GM23338 (cell line): ENCODE measurements around the gene PHACTR1. TPM values are rescaled to one million over a fixed set of nuclear protein-coding genes. Genes with fewer than 3 reads are reported as not detected.

Experiments used
- ATAC-seq: fragments of 200-7000 bp; cut with Tn5 transposase; 3 replicates; pipeline ENCODE4 v1.9.1; 2020
- DNase-seq: peaks from one replicate; pipeline ENCODE4 v3.0.0-alpha.2; 2015; ENCODE audit warnings: low spot score
- H2AFZ ChIP-seq: fragments of 200-600 bp; sonication (generic); 2 replicates; pipeline ENCODE4 v1.8.0; 2016; ENCODE audit warnings: antibody characterized with exemption, mild to moderate bottlenecking, moderate library complexity
- H3F3A ChIP-seq: fragments of 200-600 bp; sonication (generic); replicated peaks from 2 replicates; pipeline ENCODE4 v1.8.0; 2017; ENCODE audit warnings: antibody characterized with exemption, mixed run types, low read depth
- H3K27ac ChIP-seq: fragments of 200-600 bp; sonication (generic); 2 replicates; pipeline ENCODE4 v1.6.1; 2016; ENCODE audit warnings: low read depth
- H3K27me3 ChIP-seq: fragments of 200-600 bp; sonication (generic); 2 replicates; pipeline ENCODE4 v1.8.0; 2016; ENCODE audit warnings: mild to moderate bottlenecking, mixed run types, moderate library complexity; ENCODE audit not compliant: insufficient read depth
- H3K36me3 ChIP-seq: fragments of 200-600 bp; sonication (generic); 2 replicates; pipeline ENCODE4 v1.8.0; 2016; ENCODE audit warnings: mild to moderate bottlenecking; ENCODE audit not compliant: insufficient read depth
- H3K4me1 ChIP-seq: fragments of 200-600 bp; sonication (generic); 2 replicates; pipeline ENCODE4 v1.8.0; 2016; ENCODE audit warnings: mild to moderate bottlenecking, moderate library complexity; ENCODE audit not compliant: insufficient read depth
- H3K4me2 ChIP-seq: fragments of 200-600 bp; sonication (generic); 2 replicates; pipeline ENCODE4 v1.7.1; 2017; ENCODE audit warnings: mixed run types
- H3K4me3 ChIP-seq: fragments of 200-600 bp; sonication (generic); 2 replicates; pipeline ENCODE4 v1.6.1; 2016; ENCODE audit warnings: mixed run types
- H3K79me2 ChIP-seq: fragments of 200-600 bp; sonication (generic); replicated peaks from 2 replicates; pipeline ENCODE4 v1.8.0; 2017; ENCODE audit warnings: mild to moderate bottlenecking; ENCODE audit not compliant: insufficient read depth
- H3K9me2 ChIP-seq: fragments of 200-600 bp; sonication (generic); 2 replicates; pipeline ENCODE4 v1.8.0; 2017; ENCODE audit not compliant: insufficient read depth
- H4K20me1 ChIP-seq: fragments of 200-600 bp; sonication (generic); replicated peaks from 2 replicates; pipeline ENCODE4 v1.8.0; 2017; ENCODE audit warnings: mild to moderate bottlenecking; ENCODE audit not compliant: insufficient read depth
- H3K27ac Mint-ChIP-seq: 2 replicates; pipeline ENCODE4 v1.8.0; 2020; ENCODE audit warnings: inconsistent platforms, mild to moderate bottlenecking, moderate library complexity, mixed read lengths
- H3K27me3 Mint-ChIP-seq: 3 replicates; pipeline ENCODE4 v1.8.0; 2022; ENCODE audit warnings: low read depth, mild to moderate bottlenecking, moderate library complexity, mixed read lengths, inconsistent platforms; ENCODE audit not compliant: insufficient read depth, poor library complexity
- H3K36me3 Mint-ChIP-seq: 3 replicates; pipeline ENCODE4 v1.8.0; 2021; ENCODE audit warnings: low read depth, mild to moderate bottlenecking, inconsistent platforms, moderate library complexity, mixed read lengths
- H3K4me1 Mint-ChIP-seq: 3 replicates; pipeline ENCODE4 v1.8.0; 2020; ENCODE audit warnings: mild to moderate bottlenecking, inconsistent platforms, mixed read lengths
- H3K4me3 Mint-ChIP-seq: 3 replicates; pipeline ENCODE4 v1.8.0; 2021; ENCODE audit warnings: moderate library complexity, mild to moderate bottlenecking, inconsistent platforms, mixed read lengths
- H3K9me3 Mint-ChIP-seq: 3 replicates; pipeline ENCODE4 v1.8.0; 2020; ENCODE audit warnings: moderate library complexity, mild to moderate bottlenecking, inconsistent platforms, mixed read lengths
- NANOG ChIP-seq: IDR thresholded peaks from 2 replicates; pipeline ENCODE4 v1.6.1; 2016; ENCODE audit warnings: antibody characterized with exemption, borderline replicate concordance
- ZNF331 ChIP-seq: fragments of 250-450 bp; sonication (Bioruptor Pico); IDR thresholded peaks from 2 replicates; pipeline ENCODE4 v1.5.0; 2020; ENCODE audit warnings: low read depth, mild to moderate bottlenecking, moderate library complexity
- polyA plus RNA-seq: library from polyadenylated mRNA; unstranded; fragments of >200 nt; fragmentation: Nextera tagmentation; extraction: Ambion mirVana; gene quantifications from 2 replicates; pipeline ENCODE4 v1.2.1, GENCODE V29; 2016
- total RNA-seq: library from RNA; depleted of rRNA; stranded (reverse); fragments of >200 nt; shearing (Covaris generic); gene quantifications from 2 replicates; pipeline ENCODE4 v1.2.3, GENCODE V29; 2014
- TF ChIP-seq, protein P1 (sequence below): fragments of 250-450 bp; sonication (Bioruptor Pico); IDR thresholded peaks from 2 replicates; pipeline ENCODE4 v1.5.0; 2020; ENCODE audit warnings: mild to moderate bottlenecking, moderate library complexity
- TF ChIP-seq, protein P2 (sequence below): IDR thresholded peaks from 2 replicates; pipeline ENCODE4 v1.6.1; 2016; ENCODE audit warnings: antibody characterized with exemption
- TF ChIP-seq, protein P3 (sequence below): IDR thresholded peaks from one replicate; pipeline ENCODE4 v1.6.1; 2018; ENCODE audit warnings: antibody characterized with exemption; ENCODE audit not compliant: unreplicated experiment

Gene PHACTR1
- total and polyA plus RNA-seq, 2 experiments from 2014 or later: 5.9 to 19.3 TPM

DNA sequence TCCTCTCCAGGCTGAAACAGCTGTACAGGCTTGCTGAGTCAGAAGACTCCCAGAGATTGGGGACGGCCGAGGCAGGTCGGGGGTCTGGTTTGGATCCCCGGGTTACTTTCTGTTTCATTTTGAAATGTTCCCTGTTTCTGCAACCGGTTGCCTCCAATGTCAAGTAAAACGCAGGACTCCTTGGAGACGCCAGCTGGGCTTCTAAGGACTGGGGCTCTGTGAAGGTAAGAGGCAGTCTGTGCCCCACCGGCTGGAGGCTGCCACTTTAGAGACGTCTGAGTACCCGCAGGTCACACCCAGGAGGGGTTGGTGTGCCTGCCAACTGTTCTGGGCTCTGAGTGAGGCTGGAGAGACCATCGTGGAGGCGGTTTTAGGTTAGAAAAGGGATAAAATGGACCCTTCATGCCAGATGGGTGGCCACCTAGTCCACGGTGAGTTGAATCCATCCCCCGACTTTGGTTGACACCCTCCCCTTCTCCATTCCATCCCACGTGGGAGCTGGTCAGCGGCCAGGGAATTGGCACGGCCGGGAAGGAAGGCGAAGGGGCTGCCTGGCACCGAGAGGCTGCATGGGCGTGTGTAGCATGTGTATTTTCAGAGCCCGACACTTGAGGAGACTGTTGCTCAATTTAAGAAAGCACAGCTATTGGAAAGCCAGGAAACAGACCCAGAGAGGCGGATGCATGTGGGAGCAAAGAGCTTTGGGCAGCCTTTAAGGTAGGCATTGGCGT is 240.9 kb downstream of the PHACTR1 start:
- H3K36me3 Mint-ChIP-seq: no peaks in the 10 kb centered on the region
- no peaks in the 10 kb centered on the region for H3K9me3 Mint-ChIP-seq

DNA sequence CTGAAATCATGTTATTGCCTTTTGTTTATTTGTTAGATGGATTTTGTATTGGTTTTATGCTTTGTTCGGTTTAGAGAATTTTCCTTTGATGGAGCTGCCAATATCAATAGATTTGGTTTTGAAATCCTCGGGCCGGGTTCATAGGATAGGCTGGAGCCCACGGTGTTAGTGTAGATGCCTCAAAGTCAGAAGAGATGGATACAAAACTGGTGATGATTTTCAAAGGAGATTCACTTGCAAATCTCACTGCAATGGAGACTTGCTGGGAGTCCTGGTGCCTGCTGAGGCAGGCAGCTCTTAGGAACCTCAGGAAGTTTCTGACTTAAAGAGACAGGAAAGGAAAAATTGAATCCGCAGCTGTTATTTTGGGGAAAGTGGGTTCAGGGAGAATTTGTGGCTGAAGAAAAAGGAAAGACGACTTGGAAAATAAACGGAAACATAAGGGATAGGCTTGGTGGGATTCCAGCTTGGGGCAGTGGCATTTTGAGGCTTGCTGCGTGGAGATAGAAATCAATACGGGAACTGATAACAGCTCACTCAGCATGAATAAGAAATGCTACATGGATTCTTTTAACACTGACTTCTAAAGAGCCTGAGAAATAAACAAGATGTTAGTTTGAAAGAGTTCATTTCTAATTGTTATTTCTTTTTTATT is 241.6 kb downstream of the PHACTR1 start:
- Histone ChIP-seq H3K9me2 (no peaks in the 10 kb centered on the region), H4K20me1 (0 out of 2 replicates have a peak, but pooled peaks cover 2% of the 10 kb centered on the region), H3K4me1 (peaks cover 30% of the 10 kb centered on the region), H3K27ac (no peak overlapping the region), H3K4me2 (peak overlapping the region; percentile 83), H3F3A (no peaks in the 10 kb centered on the region), H3K4me3 (peak overlapping the region; percentile 57), H3K27me3 (peaks cover 68% of the 10 kb centered on the region), H3K36me3 (no peaks in the 10 kb centered on the region), H2AFZ (no peak overlapping the region), H3K79me2 (no peaks in the 10 kb centered on the region)
- Mint-ChIP-seq H3K4me1 (peaks cover 37% of the 10 kb centered on the region), H3K9me3 (no peaks in the 10 kb centered on the region), H3K4me3 (peak overlapping the region; percentile 73), H3K36me3 (no peaks in the 10 kb centered on the region), H3K27ac (no peak overlapping the region), H3K27me3 (peaks cover 65% of the 10 kb centered on the region)
- peak; percentile 33 for DNase-seq
- ATAC-seq: peak; percentile 73
- no peak for TF ChIP-seq ZNF331
- TF ChIP-seq, protein P1, sequence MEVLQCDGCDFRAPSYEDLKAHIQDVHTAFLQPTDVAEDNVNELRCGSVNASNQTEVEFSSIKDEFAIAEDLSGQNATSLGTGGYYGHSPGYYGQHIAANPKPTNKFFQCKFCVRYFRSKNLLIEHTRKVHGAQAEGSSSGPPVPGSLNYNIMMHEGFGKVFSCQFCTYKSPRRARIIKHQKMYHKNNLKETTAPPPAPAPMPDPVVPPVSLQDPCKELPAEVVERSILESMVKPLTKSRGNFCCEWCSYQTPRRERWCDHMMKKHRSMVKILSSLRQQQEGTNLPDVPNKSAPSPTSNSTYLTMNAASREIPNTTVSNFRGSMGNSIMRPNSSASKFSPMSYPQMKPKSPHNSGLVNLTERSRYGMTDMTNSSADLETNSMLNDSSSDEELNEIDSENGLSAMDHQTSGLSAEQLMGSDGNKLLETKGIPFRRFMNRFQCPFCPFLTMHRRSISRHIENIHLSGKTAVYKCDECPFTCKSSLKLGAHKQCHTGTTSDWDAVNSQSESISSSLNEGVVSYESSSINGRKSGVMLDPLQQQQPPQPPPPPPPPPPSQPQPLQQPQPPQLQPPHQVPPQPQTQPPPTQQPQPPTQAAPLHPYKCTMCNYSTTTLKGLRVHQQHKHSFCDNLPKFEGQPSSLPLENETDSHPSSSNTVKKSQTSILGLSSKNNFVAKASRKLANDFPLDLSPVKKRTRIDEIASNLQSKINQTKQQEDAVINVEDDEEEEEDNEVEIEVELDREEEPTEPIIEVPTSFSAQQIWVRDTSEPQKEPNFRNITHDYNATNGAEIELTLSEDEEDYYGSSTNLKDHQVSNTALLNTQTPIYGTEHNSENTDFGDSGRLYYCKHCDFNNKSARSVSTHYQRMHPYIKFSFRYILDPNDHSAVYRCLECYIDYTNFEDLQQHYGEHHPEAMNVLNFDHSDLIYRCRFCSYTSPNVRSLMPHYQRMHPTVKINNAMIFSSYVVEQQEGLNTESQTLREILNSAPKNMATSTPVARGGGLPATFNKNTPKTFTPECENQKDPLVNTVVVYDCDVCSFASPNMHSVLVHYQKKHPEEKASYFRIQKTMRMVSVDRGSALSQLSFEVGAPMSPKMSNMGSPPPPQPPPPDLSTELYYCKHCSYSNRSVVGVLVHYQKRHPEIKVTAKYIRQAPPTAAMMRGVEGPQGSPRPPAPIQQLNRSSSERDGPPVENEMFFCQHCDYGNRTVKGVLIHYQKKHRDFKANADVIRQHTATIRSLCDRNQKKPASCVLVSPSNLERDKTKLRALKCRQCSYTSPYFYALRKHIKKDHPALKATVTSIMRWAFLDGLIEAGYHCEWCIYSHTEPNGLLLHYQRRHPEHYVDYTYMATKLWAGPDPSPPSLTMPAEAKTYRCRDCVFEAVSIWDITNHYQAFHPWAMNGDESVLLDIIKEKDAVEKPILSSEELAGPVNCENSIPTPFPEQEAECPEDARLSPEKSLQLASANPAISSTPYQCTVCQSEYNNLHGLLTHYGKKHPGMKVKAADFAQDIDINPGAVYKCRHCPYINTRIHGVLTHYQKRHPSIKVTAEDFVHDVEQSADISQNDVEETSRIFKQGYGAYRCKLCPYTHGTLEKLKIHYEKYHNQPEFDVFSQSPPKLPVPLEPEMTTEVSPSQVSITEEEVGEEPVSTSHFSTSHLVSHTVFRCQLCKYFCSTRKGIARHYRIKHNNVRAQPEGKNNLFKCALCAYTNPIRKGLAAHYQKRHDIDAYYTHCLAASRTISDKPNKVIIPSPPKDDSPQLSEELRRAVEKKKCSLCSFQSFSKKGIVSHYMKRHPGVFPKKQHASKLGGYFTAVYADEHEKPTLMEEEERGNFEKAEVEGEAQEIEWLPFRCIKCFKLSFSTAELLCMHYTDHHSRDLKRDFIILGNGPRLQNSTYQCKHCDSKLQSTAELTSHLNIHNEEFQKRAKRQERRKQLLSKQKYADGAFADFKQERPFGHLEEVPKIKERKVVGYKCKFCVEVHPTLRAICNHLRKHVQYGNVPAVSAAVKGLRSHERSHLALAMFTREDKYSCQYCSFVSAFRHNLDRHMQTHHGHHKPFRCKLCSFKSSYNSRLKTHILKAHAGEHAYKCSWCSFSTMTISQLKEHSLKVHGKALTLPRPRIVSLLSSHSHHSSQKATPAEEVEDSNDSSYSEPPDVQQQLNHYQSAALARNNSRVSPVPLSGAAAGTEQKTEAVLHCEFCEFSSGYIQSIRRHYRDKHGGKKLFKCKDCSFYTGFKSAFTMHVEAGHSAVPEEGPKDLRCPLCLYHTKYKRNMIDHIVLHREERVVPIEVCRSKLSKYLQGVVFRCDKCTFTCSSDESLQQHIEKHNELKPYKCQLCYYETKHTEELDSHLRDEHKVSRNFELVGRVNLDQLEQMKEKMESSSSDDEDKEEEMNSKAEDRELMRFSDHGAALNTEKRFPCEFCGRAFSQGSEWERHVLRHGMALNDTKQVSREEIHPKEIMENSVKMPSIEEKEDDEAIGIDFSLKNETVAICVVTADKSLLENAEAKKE (CRISPR knock-in tag): peak; percentile 48; the same call in 1 of the 2 replicates
- peak; percentile 31; the same call in 1 of the 2 replicates for TF ChIP-seq NANOG

More for the DNA sequence above, 240.9 kb downstream of the PHACTR1 start:
- peak overlapping the region; percentile 57 for H3K4me3 ChIP-seq
- H3K27ac Mint-ChIP-seq: no peak overlapping the region
- peak overlapping the region; percentile 83 for H3K4me2 ChIP-seq
- TF ChIP-seq, protein P2, sequence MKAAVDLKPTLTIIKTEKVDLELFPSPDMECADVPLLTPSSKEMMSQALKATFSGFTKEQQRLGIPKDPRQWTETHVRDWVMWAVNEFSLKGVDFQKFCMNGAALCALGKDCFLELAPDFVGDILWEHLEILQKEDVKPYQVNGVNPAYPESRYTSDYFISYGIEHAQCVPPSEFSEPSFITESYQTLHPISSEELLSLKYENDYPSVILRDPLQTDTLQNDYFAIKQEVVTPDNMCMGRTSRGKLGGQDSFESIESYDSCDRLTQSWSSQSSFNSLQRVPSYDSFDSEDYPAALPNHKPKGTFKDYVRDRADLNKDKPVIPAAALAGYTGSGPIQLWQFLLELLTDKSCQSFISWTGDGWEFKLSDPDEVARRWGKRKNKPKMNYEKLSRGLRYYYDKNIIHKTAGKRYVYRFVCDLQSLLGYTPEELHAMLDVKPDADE: no peak
- TF ChIP-seq, protein P3, sequence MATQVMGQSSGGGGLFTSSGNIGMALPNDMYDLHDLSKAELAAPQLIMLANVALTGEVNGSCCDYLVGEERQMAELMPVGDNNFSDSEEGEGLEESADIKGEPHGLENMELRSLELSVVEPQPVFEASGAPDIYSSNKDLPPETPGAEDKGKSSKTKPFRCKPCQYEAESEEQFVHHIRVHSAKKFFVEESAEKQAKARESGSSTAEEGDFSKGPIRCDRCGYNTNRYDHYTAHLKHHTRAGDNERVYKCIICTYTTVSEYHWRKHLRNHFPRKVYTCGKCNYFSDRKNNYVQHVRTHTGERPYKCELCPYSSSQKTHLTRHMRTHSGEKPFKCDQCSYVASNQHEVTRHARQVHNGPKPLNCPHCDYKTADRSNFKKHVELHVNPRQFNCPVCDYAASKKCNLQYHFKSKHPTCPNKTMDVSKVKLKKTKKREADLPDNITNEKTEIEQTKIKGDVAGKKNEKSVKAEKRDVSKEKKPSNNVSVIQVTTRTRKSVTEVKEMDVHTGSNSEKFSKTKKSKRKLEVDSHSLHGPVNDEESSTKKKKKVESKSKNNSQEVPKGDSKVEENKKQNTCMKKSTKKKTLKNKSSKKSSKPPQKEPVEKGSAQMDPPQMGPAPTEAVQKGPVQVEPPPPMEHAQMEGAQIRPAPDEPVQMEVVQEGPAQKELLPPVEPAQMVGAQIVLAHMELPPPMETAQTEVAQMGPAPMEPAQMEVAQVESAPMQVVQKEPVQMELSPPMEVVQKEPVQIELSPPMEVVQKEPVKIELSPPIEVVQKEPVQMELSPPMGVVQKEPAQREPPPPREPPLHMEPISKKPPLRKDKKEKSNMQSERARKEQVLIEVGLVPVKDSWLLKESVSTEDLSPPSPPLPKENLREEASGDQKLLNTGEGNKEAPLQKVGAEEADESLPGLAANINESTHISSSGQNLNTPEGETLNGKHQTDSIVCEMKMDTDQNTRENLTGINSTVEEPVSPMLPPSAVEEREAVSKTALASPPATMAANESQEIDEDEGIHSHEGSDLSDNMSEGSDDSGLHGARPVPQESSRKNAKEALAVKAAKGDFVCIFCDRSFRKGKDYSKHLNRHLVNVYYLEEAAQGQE: no peak
- peaks cover 68% of the 10 kb centered on the region for H3K27me3 ChIP-seq
- no peaks in the 10 kb centered on the region for H3K9me2 ChIP-seq
- no peak overlapping the region for H2AFZ ChIP-seq
- H3K4me1 Mint-ChIP-seq: peaks cover 32% of the 10 kb centered on the region
- ATAC-seq: peak; percentile 65
- peak overlapping the region; percentile 73 for H3K4me3 Mint-ChIP-seq
- no peak overlapping the region for H3K27ac ChIP-seq
- H3K27me3 Mint-ChIP-seq: peaks cover 65% of the 10 kb centered on the region
- H3F3A ChIP-seq: no peaks in the 10 kb centered on the region
- no peaks in the 10 kb centered on the region for H3K36me3 ChIP-seq
- H3K4me1 ChIP-seq: peaks cover 30% of the 10 kb centered on the region
- H3K79me2 ChIP-seq: no peaks in the 10 kb centered on the region
- 0 out of 2 replicates have a peak, but pooled peaks cover 2% of the 10 kb centered on the region for H4K20me1 ChIP-seq
- DNase-seq: peak; percentile 62
